ENCODE results near the gene GNG12.

GRCh38 chr1:67812226-67812625 is 21.0 kb downstream of the GNG12 start:
- no peak for TF ChIP-seq MAX (IDR thresholded peaks at IDR 0.05; ENCODE audit: low read depth, low read length)
- TF ChIP-seq CTCF (IDR thresholded peaks at IDR 0.05; ENCODE audit: low read depth, low read length), result no peak

Data from NB4 (cell line).